Effector memory CD8-positive, alpha-beta T cell (primary cell): ENCODE results near the gene NUP210L.

Source experiments
- ATAC-seq: fragments of 150-1000 bp; cut with Tn5 transposase; replicated peaks from 2 replicates; pipeline ENCODE4 v1.10.0; 2021; ENCODE audit warnings: mild to moderate bottlenecking, moderate library complexity
- DNase-seq, 3 experiments: peaks; one replicate each; pipeline ENCODE4 v3.0.0; 2021
- H3K27ac Mint-ChIP-seq, 2 donors: one replicate each; pipeline ENCODE4 v1.8.0; 2022; ENCODE audit warnings: mild to moderate bottlenecking in 2 of 2, mixed read lengths in 2 of 2, moderate library complexity in 2 of 2
- H3K27me3 Mint-ChIP-seq, 2 donors: one replicate each; pipeline ENCODE4 v1.8.0; 2022; ENCODE audit warnings: mixed read lengths in 2 of 2
- H3K36me3 Mint-ChIP-seq: one replicate; pipeline ENCODE4 v1.8.0; 2022; ENCODE audit warnings: mild to moderate bottlenecking, moderate library complexity, mixed read lengths; ENCODE audit not compliant: insufficient read depth
- H3K4me1 Mint-ChIP-seq, 2 donors: one replicate each; pipeline ENCODE4 v1.8.0; 2022; ENCODE audit warnings: low read depth in 2 of 2, mixed read lengths in 2 of 2
- H3K4me3 Mint-ChIP-seq, 2 donors: one replicate each; pipeline ENCODE4 v1.8.0; 2022; ENCODE audit warnings: mild to moderate bottlenecking in 2 of 2, mixed read lengths in 2 of 2, moderate library complexity in 2 of 2
- H3K9me3 Mint-ChIP-seq, 2 donors: one replicate each; pipeline ENCODE4 v1.8.0; 2022; ENCODE audit warnings: mixed read lengths in 2 of 2

Gene NUP210L

GRCh38 chr1:154179946-154180687 is 25.2 kb upstream of the NUP210L start:
- Mint-ChIP-seq H3K4me1 (peaks cover 59 to 72% of the 10 kb centered on the region in 2 donors), H3K4me3 (peak overlapping the region; percentile 96 to 100), H3K36me3 (peaks cover 56% of the 10 kb centered on the region), H3K27ac (peak overlapping the region; percentile 85 to 96), H3K27me3 (no peaks in the 10 kb centered on the region), H3K9me3 (no peaks in the 10 kb centered on the region)
- ATAC-seq (no peak), DNase-seq (no peak)

- Mint-ChIP-seq H3K36me3 (peaks cover 65% of the 10 kb centered on the region), H3K4me1 (peaks cover 59 to 72% of the 10 kb centered on the region in 2 donors), H3K27ac (peak overlapping the region; percentile 85 to 96), H3K4me3 (peak overlapping the region; percentile 96 to 100), H3K9me3 (no peaks in the 10 kb centered on the region), H3K27me3 (no peaks in the 10 kb centered on the region)
- ATAC-seq, result no peak
- no peak for DNase-seq
These were observed 24.3 kb upstream of the NUP210L start for GRCh38 chr1:154178911-154179811.

- peaks cover 75% of the 10 kb centered on the region for H3K36me3 Mint-ChIP-seq
- H3K27me3 Mint-ChIP-seq, result no peaks in the 10 kb centered on the region
- no peaks in the 10 kb centered on the region for H3K9me3 Mint-ChIP-seq
- no peak for ATAC-seq
- H3K4me1 Mint-ChIP-seq, result peaks cover 58 to 66% of the 10 kb centered on the region in 2 donors
- H3K27ac Mint-ChIP-seq, result peak overlapping the region; percentile 85 to 96
- peak overlapping the region; percentile 61 to 100 for H3K4me3 Mint-ChIP-seq
- DNase-seq, result no peak
These were observed 23.1 kb upstream of the NUP210L start for GRCh38 chr1:154178013-154178412.

GRCh38 chr1:154176337-154176736 is 21.5 kb upstream of the NUP210L start:
- Mint-ChIP-seq H3K9me3 (no peaks in the 10 kb centered on the region), H3K36me3 (peaks cover 77% of the 10 kb centered on the region), H3K27ac (peak overlapping the region; percentile 85 to 96), H3K4me1 (peaks cover 52 to 64% of the 10 kb centered on the region in 2 donors), H3K27me3 (no peaks in the 10 kb centered on the region), H3K4me3 (peak overlapping the region; percentile 10 to 38)
- no peak for ATAC-seq
- DNase-seq, result no peak

- Mint-ChIP-seq H3K4me1 (peaks cover 41 to 65% of the 10 kb centered on the region in 2 donors), H3K27me3 (no peaks in the 10 kb centered on the region), H3K9me3 (no peaks in the 10 kb centered on the region), H3K36me3 (peaks cover 81% of the 10 kb centered on the region), H3K27ac (peak overlapping the region; percentile 79 to 96), H3K4me3 (no peak overlapping the region)
- DNase-seq (no peak), ATAC-seq (no peak)
These were observed 19.8 kb upstream of the NUP210L start for GRCh38 chr1:154174654-154175053.

GRCh38 chr1:154171880-154172279 is 17.0 kb upstream of the NUP210L start:
- H3K4me1 Mint-ChIP-seq, result peaks cover 21 to 37% of the 10 kb centered on the region in 2 donors
- H3K4me3 Mint-ChIP-seq, result no peak overlapping the region
- no peaks in the 10 kb centered on the region for H3K9me3 Mint-ChIP-seq
- no peaks in the 10 kb centered on the region for H3K27me3 Mint-ChIP-seq
- peaks cover 100% of the 10 kb centered on the region for H3K36me3 Mint-ChIP-seq
- DNase-seq, result no peak
- no peak for ATAC-seq
- peak overlapping the region; percentile 77 to 83 for H3K27ac Mint-ChIP-seq

GRCh38 chr1:154171223-154171583 is 16.3 kb upstream of the NUP210L start:
- H3K36me3 Mint-ChIP-seq, result peaks cover 100% of the 10 kb centered on the region
- no peak overlapping the region for H3K4me3 Mint-ChIP-seq
- DNase-seq (no peak), ATAC-seq (no peak)
- no peaks in the 10 kb centered on the region for H3K9me3 Mint-ChIP-seq
- H3K4me1 Mint-ChIP-seq, result peaks cover 19 to 33% of the 10 kb centered on the region in 2 donors
- H3K27ac Mint-ChIP-seq, result peak overlapping the region; percentile 77 to 83
- H3K27me3 Mint-ChIP-seq, result no peaks in the 10 kb centered on the region

- peak; percentile 36 for ATAC-seq
- no peak overlapping the region for H3K4me3 Mint-ChIP-seq
- no peaks in the 10 kb centered on the region for H3K9me3 Mint-ChIP-seq
- DNase-seq, result no peak
- peaks cover 100% of the 10 kb centered on the region for H3K36me3 Mint-ChIP-seq
- peak overlapping the region; percentile 77 to 83 for H3K27ac Mint-ChIP-seq
- H3K27me3 Mint-ChIP-seq, result no peaks in the 10 kb centered on the region
- H3K4me1 Mint-ChIP-seq, result peaks cover 17 to 32% of the 10 kb centered on the region in 2 donors
These were observed 15.8 kb upstream of the NUP210L start for GRCh38 chr1:154170547-154171222.

GRCh38 chr1:154167461-154167860 is 12.6 kb upstream of the NUP210L start:
- Mint-ChIP-seq H3K36me3 (peaks cover 98% of the 10 kb centered on the region), H3K4me3 (no peak overlapping the region), H3K27ac (peak overlapping the region; percentile 88 to 89), H3K9me3 (no peaks in the 10 kb centered on the region), H3K27me3 (no peaks in the 10 kb centered on the region), H3K4me1 (peaks cover 18 to 47% of the 10 kb centered on the region in 2 donors)
- DNase-seq (no peak), ATAC-seq (no peak)

- peaks cover 98% of the 10 kb centered on the region for H3K36me3 Mint-ChIP-seq
- DNase-seq, result no peak
- H3K4me1 Mint-ChIP-seq, result peaks cover 9 to 37% of the 10 kb centered on the region in 2 donors
- no peak overlapping the region for H3K4me3 Mint-ChIP-seq
- H3K27me3 Mint-ChIP-seq, result no peaks in the 10 kb centered on the region
- no peak for ATAC-seq
- no peaks in the 10 kb centered on the region for H3K9me3 Mint-ChIP-seq
- peak overlapping the region in 1 of 2 donors; percentile 3 for H3K27ac Mint-ChIP-seq
These were observed 11.3 kb upstream of the NUP210L start for GRCh38 chr1:154166207-154166606.

GRCh38 chr1:154159554-154159953 is 4.7 kb upstream of the NUP210L start:
- peaks cover 87% of the 10 kb centered on the region for H3K36me3 Mint-ChIP-seq
- H3K9me3 Mint-ChIP-seq, result no peaks in the 10 kb centered on the region
- no peak overlapping the region for H3K4me3 Mint-ChIP-seq
- H3K4me1 Mint-ChIP-seq, result peaks cover 26 to 60% of the 10 kb centered on the region in 2 donors
- no peaks in the 10 kb centered on the region for H3K27me3 Mint-ChIP-seq
- no peak for DNase-seq
- peak overlapping the region; percentile 96 to 97 for H3K27ac Mint-ChIP-seq
- ATAC-seq, result no peak

- Mint-ChIP-seq H3K27ac (peak overlapping the region; percentile 96 to 97), H3K4me3 (peak overlapping the region; percentile 74 to 77), H3K27me3 (no peaks in the 10 kb centered on the region), H3K9me3 (no peaks in the 10 kb centered on the region), H3K4me1 (peaks cover 30 to 59% of the 10 kb centered on the region in 2 donors), H3K36me3 (peaks cover 83% of the 10 kb centered on the region)
- DNase-seq (no peak), ATAC-seq (no peak)
These were observed 3.6 kb upstream of the NUP210L start for GRCh38 chr1:154158307-154159125.
